Ascending aorta (tissue), 2 donors: ENCODE results near the gene KAZN. TPM values are rescaled to one million over a fixed set of nuclear protein-coding genes. Genes with fewer than 3 reads are reported as not detected.

Experiments used
- DNase-seq, 2 donors: peaks; one replicate each; pipeline ENCODE4 v3.0.0-alpha.2; 2019; ENCODE audit warnings: low spot score in 2 of 2
- H3K27ac ChIP-seq, 2 donors: fragments of 200-600 bp; sonication (generic); one replicate each; pipeline ENCODE4 v1.5.1; 2016 to 2017; ENCODE audit warnings: mild to moderate bottlenecking in 1 of 2
- H3K27me3 ChIP-seq: fragments of 200-600 bp; sonication (generic); one replicate; pipeline ENCODE4 v1.5.1; 2017
- H3K36me3 ChIP-seq, 2 donors: fragments of 200-600 bp; sonication (generic); one replicate each; pipeline ENCODE4 v1.5.1; 2016
- H3K4me1 ChIP-seq, 2 donors: fragments of 200-600 bp; sonication (generic); one replicate each; pipeline ENCODE4 v1.5.1; 2016 to 2017; ENCODE audit warnings: mild to moderate bottlenecking in 1 of 2
- H3K4me3 ChIP-seq, 2 donors: fragments of 200-600 bp; sonication (generic); one replicate each; pipeline ENCODE4 v1.5.1; 2016 to 2017; ENCODE audit warnings: mild to moderate bottlenecking in 1 of 2
- H3K9me3 ChIP-seq, 2 donors: fragments of 200-600 bp; sonication (generic); one replicate each; pipeline ENCODE4 v1.5.1; 2016
- intact Hi-C: fragments of 100-400 bp; cut with DNase I; formaldehyde crosslinking; loops from one replicate; pipeline ENCODE4 v1.15.1; 2023
- total RNA-seq: library from RNA; depleted of rRNA; stranded (reverse); fragments of >200 nt; gene quantifications from one replicate; pipeline ENCODE4 v1.1.0, GENCODE V29; 2016
- TF ChIP-seq, protein P1 (sequence below), 3 experiments: fragments of 200-600 bp in 2 of 3; fragments of 450-650 bp in 1 of 3; sonication (generic) in 2 of 3; IDR thresholded peaks; one replicate each; pipeline ENCODE4 v1.5.1; 2016 to 2019; ENCODE audit warnings: antibody characterized with exemption in 3 of 3, mild to moderate bottlenecking in 1 of 3, moderate library complexity in 1 of 3

The KAZN gene
- total RNA-seq, 1 donor from 2014 or later, result 58.5 TPM

- Histone ChIP-seq H3K4me3 (no peak overlapping the region), H3K27ac (no peak overlapping the region), H3K9me3 (no peaks in the 10 kb centered on the region), H3K36me3 (no peaks in the 10 kb centered on the region), H3K4me1 (no peaks in the 10 kb centered on the region), H3K27me3 (no peaks in the 10 kb centered on the region)
- TF ChIP-seq, protein P1, sequence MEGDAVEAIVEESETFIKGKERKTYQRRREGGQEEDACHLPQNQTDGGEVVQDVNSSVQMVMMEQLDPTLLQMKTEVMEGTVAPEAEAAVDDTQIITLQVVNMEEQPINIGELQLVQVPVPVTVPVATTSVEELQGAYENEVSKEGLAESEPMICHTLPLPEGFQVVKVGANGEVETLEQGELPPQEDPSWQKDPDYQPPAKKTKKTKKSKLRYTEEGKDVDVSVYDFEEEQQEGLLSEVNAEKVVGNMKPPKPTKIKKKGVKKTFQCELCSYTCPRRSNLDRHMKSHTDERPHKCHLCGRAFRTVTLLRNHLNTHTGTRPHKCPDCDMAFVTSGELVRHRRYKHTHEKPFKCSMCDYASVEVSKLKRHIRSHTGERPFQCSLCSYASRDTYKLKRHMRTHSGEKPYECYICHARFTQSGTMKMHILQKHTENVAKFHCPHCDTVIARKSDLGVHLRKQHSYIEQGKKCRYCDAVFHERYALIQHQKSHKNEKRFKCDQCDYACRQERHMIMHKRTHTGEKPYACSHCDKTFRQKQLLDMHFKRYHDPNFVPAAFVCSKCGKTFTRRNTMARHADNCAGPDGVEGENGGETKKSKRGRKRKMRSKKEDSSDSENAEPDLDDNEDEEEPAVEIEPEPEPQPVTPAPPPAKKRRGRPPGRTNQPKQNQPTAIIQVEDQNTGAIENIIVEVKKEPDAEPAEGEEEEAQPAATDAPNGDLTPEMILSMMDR (IDR thresholded peaks at IDR 0.05), result no peak
- DNase-seq, result no peak
- intact Hi-C loops, result no loop called here
Observed at GRCh38 chr1:14869187-14869586, 270.7 kb downstream of the KAZN start.

DNA sequence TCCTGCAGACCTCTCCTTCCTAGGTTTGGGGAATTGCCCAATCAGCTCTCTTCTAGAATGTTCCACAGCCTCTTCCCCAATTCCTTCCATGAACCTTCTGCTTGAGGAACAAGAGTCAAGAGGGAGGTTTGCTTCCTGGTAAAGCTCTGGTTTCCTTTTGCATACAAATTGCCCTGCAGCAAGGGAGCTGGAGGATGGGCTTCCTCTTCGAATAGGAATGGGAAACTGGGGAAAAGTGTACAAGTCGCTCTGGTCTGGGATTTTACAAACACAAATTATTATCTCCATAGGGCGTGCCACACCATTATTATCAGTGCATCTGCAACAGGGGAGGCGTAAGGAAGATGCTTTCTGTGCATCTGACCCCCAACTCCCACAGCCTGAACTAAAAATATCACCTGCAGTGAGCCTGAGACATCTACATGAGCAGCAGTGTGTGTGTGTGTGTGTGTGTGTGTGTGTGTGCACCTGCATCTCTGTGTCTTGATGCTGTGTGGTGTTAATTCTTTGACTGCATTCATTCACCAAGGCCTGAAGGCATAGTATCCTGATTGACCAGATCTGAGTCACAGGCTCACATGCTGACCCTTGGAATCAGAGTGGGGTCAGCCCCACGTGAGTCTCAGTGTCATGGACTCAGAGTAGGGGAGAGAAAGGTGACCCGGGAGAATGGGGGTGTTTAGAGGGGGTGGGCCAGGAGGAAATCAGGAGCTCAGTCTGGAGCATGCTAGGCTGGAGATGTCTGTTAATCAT, 272.9 kb downstream of the KAZN start:
- intact Hi-C loops, result no loop called here
- Histone ChIP-seq H3K36me3 (no peaks in the 10 kb centered on the region), H3K9me3 (no peaks in the 10 kb centered on the region), H3K27ac (no peak overlapping the region), H3K4me1 (no peaks in the 10 kb centered on the region), H3K4me3 (no peak overlapping the region), H3K27me3 (no peaks in the 10 kb centered on the region)
- no peak for DNase-seq
- TF ChIP-seq, protein P1 (IDR thresholded peaks at IDR 0.05), result no peak

DNA sequence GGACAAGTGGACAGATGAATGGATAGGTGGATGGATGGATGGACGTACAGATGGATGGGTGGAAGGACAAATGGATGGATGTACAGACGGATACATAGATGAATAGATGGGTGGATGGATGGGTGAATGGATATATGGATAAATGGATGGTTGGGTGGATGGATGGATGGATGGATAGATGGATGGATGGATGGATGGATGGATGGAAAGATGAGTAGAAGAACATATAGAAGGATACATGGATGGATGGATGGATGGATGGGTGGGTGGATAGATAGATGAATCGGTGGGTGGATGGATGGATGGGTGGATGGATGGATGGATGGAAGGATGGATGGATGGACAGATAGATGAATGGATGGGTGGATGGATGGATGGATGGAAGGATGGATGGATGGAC, 274.3 kb downstream of the KAZN start:
- H3K27me3 ChIP-seq, result no peaks in the 10 kb centered on the region
- TF ChIP-seq, protein P1 (IDR thresholded peaks at IDR 0.05), result no peak
- DNase-seq, result no peak
- H3K27ac ChIP-seq, result no peak overlapping the region
- no peaks in the 10 kb centered on the region for H3K36me3 ChIP-seq
- no peaks in the 10 kb centered on the region for H3K9me3 ChIP-seq
- intact Hi-C loops, result no loop called here
- no peaks in the 10 kb centered on the region for H3K4me1 ChIP-seq
- H3K4me3 ChIP-seq, result no peak overlapping the region

DNA sequence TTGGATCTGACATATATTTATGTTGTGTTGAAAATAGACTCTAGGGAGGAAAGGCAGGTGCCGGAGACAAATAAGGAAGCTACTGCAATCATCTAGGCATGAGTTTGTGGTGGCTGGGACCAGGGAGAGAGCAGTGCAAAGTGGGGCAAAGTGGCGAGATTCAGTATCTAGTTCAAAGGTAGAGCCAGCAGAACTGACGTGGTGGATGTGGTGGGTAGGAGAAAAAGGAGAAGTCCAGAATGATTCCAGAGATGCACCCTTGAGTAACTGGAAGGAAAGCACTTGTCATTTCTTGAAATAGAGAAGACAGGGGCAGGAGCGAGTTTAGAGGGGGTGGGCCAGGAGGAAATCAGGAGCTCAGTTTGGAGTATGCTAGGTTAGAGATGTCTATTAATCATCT, 275.2 kb downstream of the KAZN start:
- intact Hi-C loops, result no loop called here

DNA sequence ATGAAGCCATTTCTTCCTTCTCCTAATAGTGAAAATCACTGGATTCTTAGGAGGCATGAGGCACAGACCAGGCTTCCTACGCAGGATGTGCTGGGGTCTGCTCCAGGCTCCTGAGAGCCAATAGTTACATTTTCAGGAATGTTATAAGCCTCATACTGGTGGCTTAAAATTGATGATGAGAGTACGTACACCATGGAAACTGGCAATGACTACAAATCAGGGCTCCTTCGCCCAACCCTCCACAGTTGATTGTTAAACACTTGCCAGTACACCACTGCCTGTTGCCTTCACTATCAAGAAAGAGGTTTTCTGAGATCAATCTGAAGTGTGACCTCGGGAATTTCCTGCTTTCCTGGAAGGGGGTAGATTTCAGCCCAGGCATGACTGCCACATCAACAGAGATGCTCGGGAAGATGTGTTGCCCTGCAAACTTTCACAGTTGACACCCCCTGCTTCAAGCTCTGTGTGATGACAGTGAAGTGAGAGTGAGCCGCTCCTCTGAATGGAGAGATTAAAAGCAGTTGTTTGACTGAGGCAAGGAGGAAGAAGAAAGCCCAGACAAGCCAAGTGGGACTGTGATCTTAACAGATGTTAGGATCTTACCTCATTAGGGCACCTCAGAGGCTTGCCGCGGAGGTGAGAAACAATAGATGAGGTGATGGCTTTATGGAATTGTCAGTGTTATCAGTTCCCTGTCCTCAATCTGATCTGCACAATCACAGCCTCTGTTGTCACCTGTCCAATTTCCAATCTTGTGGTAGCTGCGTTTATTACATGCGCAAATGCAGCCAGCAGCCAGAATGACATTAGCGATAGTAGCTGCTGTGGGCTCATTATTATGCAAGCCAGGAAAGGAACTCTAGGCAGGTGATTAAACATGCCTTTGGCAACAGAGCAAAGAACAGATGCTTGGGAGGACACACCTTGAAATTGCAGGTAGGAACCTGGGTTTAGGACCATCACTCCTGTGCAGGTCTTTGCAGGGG, 277.3 kb downstream of the KAZN start:
- no peak for DNase-seq
- no peaks in the 10 kb centered on the region for H3K36me3 ChIP-seq
- no peaks in the 10 kb centered on the region for H3K27me3 ChIP-seq
- H3K4me3 ChIP-seq, result no peak overlapping the region
- H3K27ac ChIP-seq, result no peak overlapping the region
- intact Hi-C loops, result no loop called here
- TF ChIP-seq, protein P1 (IDR thresholded peaks at IDR 0.05), result no peak
- H3K9me3 ChIP-seq, result no peaks in the 10 kb centered on the region
- no peaks in the 10 kb centered on the region for H3K4me1 ChIP-seq

More for the DNA sequence above, 275.2 kb downstream of the KAZN start:
- H3K36me3 ChIP-seq, result no peaks in the 10 kb centered on the region
- TF ChIP-seq, protein P1 (IDR thresholded peaks at IDR 0.05), result no peak
- H3K9me3 ChIP-seq, result no peaks in the 10 kb centered on the region
- no peak for DNase-seq
- H3K4me1 ChIP-seq, result no peaks in the 10 kb centered on the region
- H3K4me3 ChIP-seq, result no peak overlapping the region
- no peaks in the 10 kb centered on the region for H3K27me3 ChIP-seq
- H3K27ac ChIP-seq, result no peak overlapping the region
